HCT116 (cell line): ENCODE results near the gene LRRTM4. TPM values are rescaled to one million over a fixed set of nuclear protein-coding genes. Genes with fewer than 3 reads are reported as not detected.

Experiments used
- ATAC-seq: fragments of 200-7000 bp; cut with Tn5 transposase; 2 replicates; pipeline ENCODE4 v1.9.1; 2020; ENCODE audit warnings: mild to moderate bottlenecking, moderate library complexity
- BruUV-seq: library from RNA; stranded (reverse); fragments of 400-500 nt; replicated peaks from 2 replicates; lab custom pipeline; 2021; lab: Mats Ljungman, UMichigan
- CTCF ChIA-PET: fragments of 300-600 bp; sonication (Branson Sonifier 250); formaldehyde crosslinking; loops from one replicate; lab custom pipeline; 2021; ENCODE audit warnings: antibody characterized with exemption; lab: Charles Lee
- POLR2A ChIA-PET: fragments of 300-600, 350-600 bp; sonication (Branson Sonifier 250); formaldehyde crosslinking; loops from one replicate; lab custom pipeline; 2021; ENCODE audit warnings: antibody characterized with exemption; lab: Charles Lee
- RAD21 ChIA-PET, 2 experiments: fragments of 300-600 bp; sonication (Branson Sonifier 250); formaldehyde crosslinking; loops; one replicate each; lab custom pipeline; 2023; ENCODE audit warnings: low total read pairs in 2 of 2; ENCODE audit not compliant: uncharacterized antibody in 2 of 2, unreplicated experiment in 2 of 2, low non-redundant PET in 1 of 2; lab: Charles Lee
- DNase-seq: peaks from one replicate; pipeline ENCODE4 v3.0.0-alpha.2; 2010; ENCODE audit warnings: low read depth, low spot score
- H2AFZ ChIP-seq: fragments of 200-600 bp; shearing (Covaris generic), sonication (generic); 2 replicates; pipeline ENCODE4 v1.6.1; 2017; ENCODE audit warnings: low read depth, mixed run types, mixed read lengths, antibody characterized with exemption, low read length; ENCODE audit not compliant: poor library complexity, severe bottlenecking
- H3K27ac ChIP-seq: 2 replicates; pipeline ENCODE4 v1.5.1; 2012; ENCODE audit warnings: low read depth, low read length
- H3K27me3 ChIP-seq: fragments of 200-600 bp; sonication (generic); 2 replicates; pipeline ENCODE4 v1.6.1; 2016; ENCODE audit warnings: mixed run types, low read length, mixed read lengths; ENCODE audit not compliant: insufficient read depth
- H3K36me3 ChIP-seq, 2 experiments: fragments of 200-500 bp in 1 of 2; fragments of 200-600 bp in 1 of 2; sonication (Bioruptor generic) in 1 of 2; sonication (generic) in 1 of 2; 2 replicates each; pipeline versions ENCODE4 v1.5.1 to v1.6.1; 2014 to 2016; ENCODE audit warnings: low read length in 2 of 2, inconsistent platforms in 1 of 2, mixed read lengths in 1 of 2, mixed run types in 1 of 2; ENCODE audit not compliant: insufficient read depth in 2 of 2, control insufficient read depth in 1 of 2
- H3K4me1 ChIP-seq, 2 experiments: fragments of 200-600 bp in 1 of 2; sonication (generic) in 1 of 2; 2 replicates each; pipeline versions ENCODE4 v1.5.1 to v1.6.1; 2012 to 2017; ENCODE audit warnings: low read length in 2 of 2, inconsistent platforms in 1 of 2, mild to moderate bottlenecking in 1 of 2, mixed read lengths in 1 of 2, mixed run types in 1 of 2, moderate library complexity in 1 of 2; ENCODE audit not compliant: insufficient read depth in 2 of 2, control insufficient read depth in 1 of 2
- H3K4me2 ChIP-seq: fragments of 200-600 bp; sonication (generic); 2 replicates; pipeline ENCODE4 v1.6.1; 2017; ENCODE audit warnings: mixed run types, low read length, mixed read lengths
- H3K4me3 ChIP-seq, 2 experiments: fragments of 200-600 bp in 1 of 2; sonication (generic) in 1 of 2; replicated peaks in 1 of 2; 2 replicates each; pipeline ENCODE4 v1.5.1; 2011 to 2016; ENCODE audit warnings: low read length in 2 of 2, control low read depth in 1 of 2, low read depth in 1 of 2, mild to moderate bottlenecking in 1 of 2, mixed read lengths in 1 of 2, mixed run types in 1 of 2
- H3K79me2 ChIP-seq: fragments of 200-600 bp; sonication (generic); 2 replicates; pipeline ENCODE4 v1.6.1; 2017; ENCODE audit warnings: mild to moderate bottlenecking, mixed run types, low read length, moderate library complexity, mixed read lengths; ENCODE audit not compliant: insufficient read depth
- H3K9ac ChIP-seq: fragments of 200-600 bp; sonication (generic); 2 replicates; pipeline ENCODE4 v1.6.1; 2016; ENCODE audit warnings: low read length, mixed read lengths
- H3K9me2 ChIP-seq: fragments of 200-600 bp; sonication (generic), shearing (Covaris generic); 2 replicates; pipeline ENCODE4 v1.6.1; 2017; ENCODE audit warnings: mixed run types, mild to moderate bottlenecking, moderate library complexity; ENCODE audit not compliant: insufficient read depth
- H3K9me3 ChIP-seq, 2 experiments: fragments of 200-500 bp in 1 of 2; fragments of 200-600 bp in 1 of 2; sonication (Bioruptor generic) in 1 of 2; sonication (generic) in 1 of 2; 2 replicates each; pipeline ENCODE4 v1.6.1; 2014 to 2017; ENCODE audit warnings: low read length in 2 of 2, mixed read lengths in 2 of 2, inconsistent platforms in 1 of 2, low read depth in 1 of 2, mild to moderate bottlenecking in 1 of 2, mixed run types in 1 of 2, moderate library complexity in 1 of 2; ENCODE audit not compliant: control insufficient read depth in 1 of 2, insufficient read depth in 1 of 2
- H4K20me1 ChIP-seq: fragments of 200-600 bp; sonication (generic), shearing (Covaris generic); 2 replicates; pipeline ENCODE4 v1.6.1; 2017; ENCODE audit warnings: mixed run types, mild to moderate bottlenecking, moderate library complexity; ENCODE audit not compliant: insufficient read depth
- CEBPB ChIP-seq: IDR thresholded peaks from 2 replicates; pipeline ENCODE4 v1.6.1; 2012; ENCODE audit warnings: low read depth
- CTCF ChIP-seq, 3 experiments: fragments of 200-600 bp in 1 of 3; sonication (generic) in 1 of 3; IDR thresholded peaks in 2 of 3; conservative IDR thresholded peaks in 1 of 3; 2 replicates each; pipeline ENCODE4 v1.5.1; 2012 to 2017; ENCODE audit warnings: low read depth in 2 of 3, low read length in 2 of 3, antibody characterized with exemption in 1 of 3, borderline replicate concordance in 1 of 3, control low read depth in 1 of 3, mild to moderate bottlenecking in 1 of 3, mixed read lengths in 1 of 3, mixed run types in 1 of 3, moderate library complexity in 1 of 3; ENCODE audit not compliant: insufficient read depth in 1 of 3
- EGR1 ChIP-seq: IDR thresholded peaks from 2 replicates; pipeline ENCODE4 v1.6.1; 2012; ENCODE audit warnings: low read depth
- EZH2phosphoT487 ChIP-seq: fragments of 200-600 bp; IDR thresholded peaks from 2 replicates; pipeline ENCODE4 v1.6.1; 2018; ENCODE audit warnings: antibody characterized with exemption, borderline replicate concordance
- JUND ChIP-seq: IDR thresholded peaks from 2 replicates; pipeline ENCODE4 v1.6.1; 2012
- MAX ChIP-seq: IDR thresholded peaks from 2 replicates; pipeline ENCODE4 v1.6.1; 2012
- REST ChIP-seq: IDR thresholded peaks from 2 replicates; pipeline ENCODE4 v1.6.1; 2012; ENCODE audit warnings: low read depth
- SP1 ChIP-seq: IDR thresholded peaks from 2 replicates; pipeline ENCODE4 v1.6.1; 2012; ENCODE audit warnings: low read depth
- SRF ChIP-seq: IDR thresholded peaks from 2 replicates; pipeline ENCODE4 v1.6.1; 2012; ENCODE audit warnings: low read depth
- TCF7L2 ChIP-seq: IDR thresholded peaks from 2 replicates; pipeline ENCODE4 v1.7.0; 2011; ENCODE audit warnings: borderline replicate concordance, inconsistent platforms; ENCODE audit not compliant: insufficient read depth, insufficient read length; ENCODE audit errors: extremely low read depth
- ZNF274 ChIP-seq: fragments of 200-500 bp; sonication (Bioruptor generic); IDR thresholded peaks from 2 replicates; pipeline ENCODE4 v1.6.1; 2014; ENCODE audit warnings: mild to moderate bottlenecking, low read depth, low read length, inconsistent platforms
- intact Hi-C: fragments of 100-400 bp; cut with micrococcal nuclease; formaldehyde crosslinking; loops from 2 replicates; pipeline ENCODE4 v1.10.0; 2022
- total RNA-seq: library from RNA; stranded (reverse); gene quantifications from one replicate; pipeline ENCODE4 v1.2.1, GENCODE V29; 2021; ENCODE audit not compliant: unreplicated experiment

Gene LRRTM4
- total RNA-seq, 1 experiment from 2014 or later = 0.25 TPM

- ChIA-PET CTCF (no interaction called here), POLR2A (no interaction called here), RAD21 (no interaction called here)
- DNase-seq (no peak), ATAC-seq (no peak)
- Histone ChIP-seq H3K9me2 (no peaks in the 10 kb centered on the region), H2AFZ (no peak overlapping the region), H3K9me3 (peaks cover 15 to 26% of the 10 kb centered on the region in 2 experiments; a peak in 2 of 4 replicates), H3K9ac (no peak overlapping the region), H4K20me1 (no peaks in the 10 kb centered on the region), H3K36me3 (no peaks in the 10 kb centered on the region), H3K27ac (no peak overlapping the region), H3K4me2 (no peak overlapping the region), H3K4me3 (no peak overlapping the region), H3K4me1 (no peaks in the 10 kb centered on the region), H3K79me2 (no peaks in the 10 kb centered on the region), H3K27me3 (no peaks in the 10 kb centered on the region)
- no TSS peak for BruUV-seq
- TF ChIP-seq ZNF274 (no peak), CEBPB (no peak), JUND (no peak), EZH2phosphoT487 (no peak), CTCF (IDR thresholded peaks at IDR 0.05 in 2 of 3, conservative IDR thresholded peaks at IDR 0.05 in 1 of 3; ENCODE audit: borderline replicate concordance in 1 of 3, insufficient read depth in 1 of 3, low read depth in 2 of 3, low read length in 2 of 3) (no peak), REST (no peak), TCF7L2 (no peak), SP1 (no peak), MAX (no peak), EGR1 (no peak), SRF (no peak)
- intact Hi-C loops = no loop called here
These were observed 251.7 kb downstream of the LRRTM4 start for GRCh38 chr2:77270433-77270832.
